HFFc6 (cell line): ENCODE results near the gene DNAH2. TPM values are rescaled to one million over a fixed set of nuclear protein-coding genes. Genes with fewer than 3 reads are reported as not detected.

Experiments used
- DNase-seq: peaks from one replicate; pipeline ENCODE4 v3.0.0-alpha.2; 2018
- H3K27ac Mint-ChIP-seq: 2 replicates; pipeline ENCODE4 v1.8.0; 2020; ENCODE audit warnings: mild to moderate bottlenecking, mixed read lengths
- H3K27me3 Mint-ChIP-seq: 2 replicates; pipeline ENCODE4 v1.8.0; 2021; ENCODE audit warnings: mild to moderate bottlenecking, moderate library complexity, mixed read lengths; ENCODE audit not compliant: insufficient read depth
- H3K36me3 Mint-ChIP-seq: 2 replicates; pipeline ENCODE4 v1.8.0; 2021; ENCODE audit warnings: low read depth, mixed read lengths
- H3K4me1 Mint-ChIP-seq: 2 replicates; pipeline ENCODE4 v1.8.0; 2020; ENCODE audit warnings: low read depth, mixed read lengths
- H3K4me3 Mint-ChIP-seq: 2 replicates; pipeline ENCODE4 v1.8.0; 2020; ENCODE audit warnings: mild to moderate bottlenecking, moderate library complexity, mixed read lengths
- H3K9me3 Mint-ChIP-seq: 2 replicates; pipeline ENCODE4 v1.8.0; 2020; ENCODE audit warnings: mild to moderate bottlenecking, mixed read lengths
- CTCF ChIP-seq: fragments of 200-600 bp; sonication (generic); IDR thresholded peaks from 2 replicates; pipeline ENCODE4 v1.5.0; 2021; ENCODE audit warnings: antibody characterized with exemption, mild to moderate bottlenecking
- total RNA-seq, 6 experiments: library from RNA; stranded (reverse); fragmentation: NEBNext Ultra II Directional; extraction: Animal tissue kit (Norgen Biotek cat#: 25700); gene quantifications; 2 replicates in 1 of 6; 3 replicates in 5 of 6; pipeline ENCODE4 v1.2.3, GENCODE V29; 2021

The DNAH2 gene
- total RNA-seq, 6 experiments from 2014 or later, result not detected

GRCh38 chr17:7774055-7774521, 56.5 kb downstream of the DNAH2 start:
- TF ChIP-seq CTCF, result no peak
- Mint-ChIP-seq H3K36me3 (no peaks in the 10 kb centered on the region), H3K4me1 (peaks cover 20% of the 10 kb centered on the region), H3K27ac (peak overlapping the region; percentile 42), H3K27me3 (peaks cover 18% of the 10 kb centered on the region), H3K9me3 (no peaks in the 10 kb centered on the region), H3K4me3 (peak overlapping the region; percentile 30)
- DNase-seq, result peak; percentile 79

GRCh38 chr17:7775051-7775450, 57.5 kb downstream of the DNAH2 start:
- Mint-ChIP-seq H3K27me3 (peaks cover 18% of the 10 kb centered on the region), H3K36me3 (no peaks in the 10 kb centered on the region), H3K4me1 (peaks cover 20% of the 10 kb centered on the region), H3K27ac (no peak overlapping the region), H3K4me3 (no peak overlapping the region), H3K9me3 (no peaks in the 10 kb centered on the region)
- TF ChIP-seq CTCF, result no peak
- DNase-seq, result no peak

- H3K9me3 Mint-ChIP-seq, result no peaks in the 10 kb centered on the region
- H3K4me1 Mint-ChIP-seq, result peaks cover 20% of the 10 kb centered on the region
- H3K27ac Mint-ChIP-seq, result no peak overlapping the region
- TF ChIP-seq CTCF, result no peak
- H3K27me3 Mint-ChIP-seq, result peaks cover 12% of the 10 kb centered on the region
- no peaks in the 10 kb centered on the region for H3K36me3 Mint-ChIP-seq
- no peak overlapping the region for H3K4me3 Mint-ChIP-seq
- DNase-seq, result no peak
These were observed 59.5 kb downstream of the DNAH2 start for GRCh38 chr17:7777017-7777416.

- no peaks in the 10 kb centered on the region for H3K36me3 Mint-ChIP-seq
- H3K4me1 Mint-ChIP-seq, result no peaks in the 10 kb centered on the region
- no peak overlapping the region for H3K4me3 Mint-ChIP-seq
- TF ChIP-seq CTCF, result no peak
- H3K27ac Mint-ChIP-seq, result no peak overlapping the region
- H3K27me3 Mint-ChIP-seq, result peaks cover 20% of the 10 kb centered on the region
- DNase-seq, result no peak
- H3K9me3 Mint-ChIP-seq, result no peaks in the 10 kb centered on the region
These were observed 63.2 kb downstream of the DNAH2 start for GRCh38 chr17:7780736-7781135.

GRCh38 chr17:7781429-7781828, 63.9 kb downstream of the DNAH2 start:
- H3K27me3 Mint-ChIP-seq, result peaks cover 19% of the 10 kb centered on the region
- no peaks in the 10 kb centered on the region for H3K9me3 Mint-ChIP-seq
- no peak for TF ChIP-seq CTCF
- H3K27ac Mint-ChIP-seq, result no peak overlapping the region
- no peaks in the 10 kb centered on the region for H3K4me1 Mint-ChIP-seq
- H3K36me3 Mint-ChIP-seq, result no peaks in the 10 kb centered on the region
- no peak for DNase-seq
- no peak overlapping the region for H3K4me3 Mint-ChIP-seq

- Mint-ChIP-seq H3K27me3 (peaks cover 18% of the 10 kb centered on the region), H3K9me3 (no peaks in the 10 kb centered on the region), H3K4me3 (no peak overlapping the region), H3K36me3 (no peaks in the 10 kb centered on the region), H3K4me1 (no peaks in the 10 kb centered on the region), H3K27ac (no peak overlapping the region)
- TF ChIP-seq CTCF, result peak; percentile 71
- DNase-seq, result peak; percentile 49
These were observed 64.7 kb downstream of the DNAH2 start for GRCh38 chr17:7782240-7782639.
